WERI-Rb-1 (cell line): ENCODE measurements around the gene HPCA.
"Not testable (repeated sequence)": the region's sequence is repeated elsewhere in the genome, so short reads cannot be mapped to it uniquely, and the experiment has no call there.

Experiments used
- DNase-seq: peaks from one replicate; pipeline ENCODE4 v3.0.0-alpha.2; 2020
- H3K27ac ChIP-seq: fragments of 250-450 bp; sonication (Bioruptor Pico); 2 replicates; pipeline ENCODE4 v1.5.1; 2020; ENCODE audit warnings: mild to moderate bottlenecking, moderate library complexity
- H3K27me3 ChIP-seq: fragments of 250-450 bp; sonication (Bioruptor Pico); 2 replicates; pipeline ENCODE4 v1.5.1; 2021; ENCODE audit warnings: mild to moderate bottlenecking, low read depth, moderate library complexity; ENCODE audit not compliant: insufficient read depth, severe bottlenecking
- H3K36me3 ChIP-seq: fragments of 250-450 bp; sonication (Bioruptor Pico); 2 replicates; pipeline ENCODE4 v1.5.1; 2020; ENCODE audit warnings: mild to moderate bottlenecking, moderate library complexity
- H3K4me3 ChIP-seq: 2 replicates; pipeline ENCODE4 v1.5.1; 2011; ENCODE audit warnings: low read depth, mild to moderate bottlenecking, control low read depth, low read length
- H3K9me3 ChIP-seq: fragments of 250-450 bp; sonication (Bioruptor Pico); 2 replicates; pipeline ENCODE4 v1.5.1; 2021; ENCODE audit warnings: mild to moderate bottlenecking, moderate library complexity; ENCODE audit not compliant: severe bottlenecking
- CTCF ChIP-seq: IDR thresholded peaks from 2 replicates; pipeline ENCODE4 v1.5.1; 2011; ENCODE audit warnings: low read depth, mild to moderate bottlenecking, control low read depth, inconsistent platforms, low read length

Gene HPCA

GRCh38 chr1:32904797-32905196, 18.5 kb downstream of the HPCA start:
- no peak for TF ChIP-seq CTCF
- no peaks in the 10 kb centered on the region for H3K9me3 ChIP-seq
- H3K36me3 ChIP-seq = no peaks in the 10 kb centered on the region
- no peak overlapping the region for H3K27ac ChIP-seq
- DNase-seq = no peak
- no peaks in the 10 kb centered on the region for H3K27me3 ChIP-seq
- H3K4me3 ChIP-seq = no peak overlapping the region

- H3K9me3 ChIP-seq, H3K27ac ChIP-seq, H3K36me3 ChIP-seq, DNase-seq, H3K27me3 ChIP-seq, H3K4me3 ChIP-seq: not testable (repeated sequence)
Measured at GRCh38 chr1:32905588-32905987, 19.3 kb downstream of the HPCA start.

DNA sequence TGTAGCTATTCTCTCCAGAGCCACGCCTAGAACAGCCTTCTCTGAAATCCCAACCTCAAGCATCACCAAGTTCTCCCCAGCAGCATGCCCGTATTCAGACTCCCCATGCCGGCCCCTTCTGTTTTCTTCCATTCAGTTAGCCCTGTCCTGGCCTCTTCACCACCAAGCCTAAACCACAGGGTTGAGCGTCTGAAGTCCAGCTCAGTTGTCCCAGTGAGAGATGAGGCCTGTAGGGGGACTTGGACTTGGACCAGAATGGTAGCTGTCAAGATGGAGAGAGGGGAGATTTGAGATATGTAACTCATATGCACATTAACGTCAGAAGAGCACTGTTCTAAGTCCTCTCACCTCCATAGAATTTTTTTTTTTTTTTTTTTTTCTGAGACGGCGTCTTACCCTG, 20.4 kb downstream of the HPCA start:
- no peak for DNase-seq
- H3K27me3 ChIP-seq = no peaks in the 10 kb centered on the region
- H3K9me3 ChIP-seq = no peaks in the 10 kb centered on the region
- H3K27ac ChIP-seq = no peak overlapping the region
- no peak for TF ChIP-seq CTCF
- no peaks in the 10 kb centered on the region for H3K36me3 ChIP-seq
- no peak overlapping the region for H3K4me3 ChIP-seq

DNA sequence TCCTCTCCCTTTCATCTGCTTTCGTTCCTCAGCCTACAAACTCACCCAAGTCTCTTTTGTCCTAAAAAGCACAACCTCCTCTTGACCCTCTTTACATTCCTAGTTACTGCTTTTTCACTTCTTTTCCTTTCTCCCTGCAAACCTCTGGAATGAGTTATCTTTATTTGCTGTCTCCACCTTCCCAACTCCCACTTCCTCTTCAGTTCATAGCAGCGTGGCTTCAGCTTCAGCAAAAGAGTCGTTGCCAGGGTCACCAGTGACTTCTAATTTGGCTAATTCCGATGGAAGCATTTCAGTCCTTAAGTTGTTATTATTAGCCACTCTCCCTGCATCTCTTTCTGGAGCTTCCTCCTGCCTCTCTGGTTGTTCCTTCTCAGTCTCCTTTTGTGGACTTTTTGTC, 21.1 kb downstream of the HPCA start:
- no peaks in the 10 kb centered on the region for H3K36me3 ChIP-seq
- no peak overlapping the region for H3K4me3 ChIP-seq
- no peaks in the 10 kb centered on the region for H3K9me3 ChIP-seq
- no peak for DNase-seq
- no peaks in the 10 kb centered on the region for H3K27me3 ChIP-seq
- no peak overlapping the region for H3K27ac ChIP-seq
- no peak for TF ChIP-seq CTCF

DNA sequence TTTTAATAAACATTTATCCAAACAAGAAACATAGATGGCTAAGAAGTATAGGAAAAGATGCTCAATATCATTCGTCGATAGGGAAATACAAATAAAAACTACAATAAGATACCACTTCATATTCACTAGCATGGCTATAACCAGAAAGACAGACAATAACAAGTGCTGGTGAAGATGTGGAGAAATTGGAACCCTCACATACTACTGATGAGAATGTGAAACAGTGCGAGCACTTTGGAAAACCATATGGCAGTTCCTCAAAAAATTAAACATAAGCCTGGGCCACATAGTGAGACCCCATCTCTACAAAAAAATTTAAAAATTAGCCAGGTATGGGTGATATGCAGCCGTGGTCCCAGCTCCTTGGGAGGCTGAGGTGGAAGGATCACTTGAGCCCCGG, 24.0 kb downstream of the HPCA start:
- DNase-seq = no peak
- Histone ChIP-seq H3K36me3 (no peaks in the 10 kb centered on the region), H3K4me3 (no peak overlapping the region), H3K27ac (no peak overlapping the region), H3K27me3 (no peaks in the 10 kb centered on the region), H3K9me3 (peaks cover 4% of the 10 kb centered on the region)
- TF ChIP-seq CTCF = no peak

DNA sequence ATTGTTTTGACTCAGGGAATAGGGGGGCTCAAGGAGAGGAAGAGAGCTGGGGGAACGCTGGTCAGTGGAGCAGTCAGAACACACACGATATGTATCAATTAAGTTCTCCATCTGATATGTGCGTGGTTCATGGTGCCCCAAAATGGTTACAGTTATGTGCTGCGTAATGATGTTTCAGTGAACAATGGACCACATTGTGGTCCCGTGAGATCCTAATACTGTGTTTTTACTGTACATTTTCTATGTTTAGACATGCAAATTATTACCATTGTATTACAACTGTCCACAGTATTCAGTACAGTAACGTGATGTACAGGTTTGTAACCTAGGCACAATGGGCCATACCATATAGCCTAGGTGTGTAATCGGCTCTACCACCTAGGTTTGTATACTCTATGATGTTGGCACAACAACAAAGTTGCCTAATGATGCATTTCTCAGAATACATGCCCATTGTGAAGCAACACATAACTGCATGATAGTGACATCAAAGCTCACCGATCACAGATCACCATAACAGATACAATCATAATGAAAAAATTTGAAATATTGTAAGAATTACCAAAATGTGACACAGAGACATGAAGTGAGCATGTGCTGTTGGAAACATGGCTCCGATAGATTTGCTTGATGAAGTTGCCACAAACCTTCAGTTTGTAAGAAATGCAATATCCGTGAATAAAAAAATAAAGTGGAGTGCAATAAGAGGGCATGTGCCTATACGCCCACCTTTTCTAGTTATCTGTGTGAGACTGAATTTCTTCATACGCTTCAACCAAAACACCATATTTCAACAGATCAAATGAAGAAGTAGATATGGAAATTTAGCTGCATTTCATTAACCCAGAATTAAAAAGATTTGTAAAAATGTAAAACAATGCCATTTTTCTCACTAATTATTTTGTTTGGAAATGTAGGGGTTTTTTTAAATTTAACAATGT, 29.7 kb downstream of the HPCA start:
- Histone ChIP-seq H3K27me3 (no peaks in the 10 kb centered on the region), H3K27ac (no peak overlapping the region), H3K4me3 (no peak overlapping the region), H3K9me3 (peaks cover 4% of the 10 kb centered on the region), H3K36me3 (no peaks in the 10 kb centered on the region)
- no peak for TF ChIP-seq CTCF
- DNase-seq = no peak
